A549 (cell line): ENCODE results near the gene ZNF77.

Experiments used
- CEBPB ChIP-seq, 2 experiments: fragments of >200 bp in 1 of 2; sonication (Bioruptor Twin) in 1 of 2; formaldehyde crosslinking in 1 of 2; IDR thresholded peaks; 2 replicates each; pipeline ENCODE4 v1.6.1; 2012 to 2016
- CTCF ChIP-seq: fragments of >200 bp; sonication (Bioruptor Twin); formaldehyde crosslinking; IDR thresholded peaks from 3 replicates; pipeline ENCODE4 v1.5.1; 2016
- EP300 ChIP-seq, 2 experiments: fragments of >200 bp; sonication (Bioruptor Twin); formaldehyde crosslinking; IDR thresholded peaks; 2 replicates in 1 of 2; 3 replicates in 1 of 2; pipeline ENCODE4 v1.6.1; 2016 to 2017
- PHF8 ChIP-seq: fragments of 200-600 bp; sonication (generic); IDR thresholded peaks from 2 replicates; pipeline ENCODE4 v1.6.1; 2016; ENCODE audit warnings: low read depth, mild to moderate bottlenecking, antibody characterized with exemption, moderate library complexity, borderline replicate concordance
- POLR2A ChIP-seq: IDR thresholded peaks from 2 replicates; pipeline ENCODE4 v1.6.1; 2012; ENCODE audit warnings: mild to moderate bottlenecking, low read length
- RARB ChIP-seq: fragments of 250-450 bp; sonication (Bioruptor Pico); IDR thresholded peaks from 2 replicates; pipeline ENCODE4 v1.8.0; 2021; ENCODE audit warnings: mild to moderate bottlenecking, moderate library complexity
- TF ChIP-seq, protein P1 (sequence below): fragments of 200-600 bp; sonication (generic); IDR thresholded peaks from 2 replicates; pipeline ENCODE4 v1.6.1; 2016; ENCODE audit warnings: antibody characterized with exemption, mild to moderate bottlenecking, moderate library complexity

- TF ChIP-seq RARB (CRISPR knock-in tag), result no peak
- no peak for TF ChIP-seq CTCF
- TF ChIP-seq, protein P1, sequence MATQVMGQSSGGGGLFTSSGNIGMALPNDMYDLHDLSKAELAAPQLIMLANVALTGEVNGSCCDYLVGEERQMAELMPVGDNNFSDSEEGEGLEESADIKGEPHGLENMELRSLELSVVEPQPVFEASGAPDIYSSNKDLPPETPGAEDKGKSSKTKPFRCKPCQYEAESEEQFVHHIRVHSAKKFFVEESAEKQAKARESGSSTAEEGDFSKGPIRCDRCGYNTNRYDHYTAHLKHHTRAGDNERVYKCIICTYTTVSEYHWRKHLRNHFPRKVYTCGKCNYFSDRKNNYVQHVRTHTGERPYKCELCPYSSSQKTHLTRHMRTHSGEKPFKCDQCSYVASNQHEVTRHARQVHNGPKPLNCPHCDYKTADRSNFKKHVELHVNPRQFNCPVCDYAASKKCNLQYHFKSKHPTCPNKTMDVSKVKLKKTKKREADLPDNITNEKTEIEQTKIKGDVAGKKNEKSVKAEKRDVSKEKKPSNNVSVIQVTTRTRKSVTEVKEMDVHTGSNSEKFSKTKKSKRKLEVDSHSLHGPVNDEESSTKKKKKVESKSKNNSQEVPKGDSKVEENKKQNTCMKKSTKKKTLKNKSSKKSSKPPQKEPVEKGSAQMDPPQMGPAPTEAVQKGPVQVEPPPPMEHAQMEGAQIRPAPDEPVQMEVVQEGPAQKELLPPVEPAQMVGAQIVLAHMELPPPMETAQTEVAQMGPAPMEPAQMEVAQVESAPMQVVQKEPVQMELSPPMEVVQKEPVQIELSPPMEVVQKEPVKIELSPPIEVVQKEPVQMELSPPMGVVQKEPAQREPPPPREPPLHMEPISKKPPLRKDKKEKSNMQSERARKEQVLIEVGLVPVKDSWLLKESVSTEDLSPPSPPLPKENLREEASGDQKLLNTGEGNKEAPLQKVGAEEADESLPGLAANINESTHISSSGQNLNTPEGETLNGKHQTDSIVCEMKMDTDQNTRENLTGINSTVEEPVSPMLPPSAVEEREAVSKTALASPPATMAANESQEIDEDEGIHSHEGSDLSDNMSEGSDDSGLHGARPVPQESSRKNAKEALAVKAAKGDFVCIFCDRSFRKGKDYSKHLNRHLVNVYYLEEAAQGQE, result no peak
- no peak for TF ChIP-seq PHF8
- TF ChIP-seq EP300 (IDR thresholded peaks at IDR 0.05), result no peak
- no peak for TF ChIP-seq CEBPB (IDR thresholded peaks at IDR 0.05)
- no peak for TF ChIP-seq POLR2A
These were observed 17.7 kb downstream of the ZNF77 start for GRCh38 chr19:2927032-2927430.
